Measurements from ENCODE around the gene LRRN2.

The LRRN2 gene

GRCh38 chr1:204664384-204664651 is 21.2 kb downstream of the LRRN2 start:
- H3K27ac Mint-ChIP-seq, result no peak overlapping the region
- no peak for DNase-seq (ENCODE audit: low spot score in 2 of 2)
- no peak overlapping the region for H3K4me3 Mint-ChIP-seq
- H3K9me3 Mint-ChIP-seq, result no peaks in the 10 kb centered on the region
- no peaks in the 10 kb centered on the region for H3K36me3 Mint-ChIP-seq
- ATAC-seq, result no peak
- no peaks in the 10 kb centered on the region for H3K4me1 Mint-ChIP-seq

- Mint-ChIP-seq H3K27ac (no peak overlapping the region), H3K4me3 (no peak overlapping the region), H3K4me1 (no peaks in the 10 kb centered on the region), H3K36me3 (no peaks in the 10 kb centered on the region), H3K9me3 (no peaks in the 10 kb centered on the region)
- no peak for ATAC-seq
- DNase-seq (ENCODE audit: low spot score in 2 of 2), result no peak
These were observed 21.7 kb downstream of the LRRN2 start for GRCh38 chr1:204663644-204664383.

GRCh38 chr1:204662530-204662929 is 23.0 kb downstream of the LRRN2 start:
- H3K4me1 Mint-ChIP-seq, result no peaks in the 10 kb centered on the region
- ATAC-seq (no peak), DNase-seq (ENCODE audit: low spot score in 2 of 2) (no peak)
- no peaks in the 10 kb centered on the region for H3K9me3 Mint-ChIP-seq
- no peak overlapping the region for H3K4me3 Mint-ChIP-seq
- no peak overlapping the region for H3K27ac Mint-ChIP-seq
- no peaks in the 10 kb centered on the region for H3K36me3 Mint-ChIP-seq

GRCh38 chr1:204660509-204660908 is 25.0 kb downstream of the LRRN2 start:
- H3K4me1 Mint-ChIP-seq, result no peaks in the 10 kb centered on the region
- no peak overlapping the region for H3K27ac Mint-ChIP-seq
- no peak overlapping the region for H3K4me3 Mint-ChIP-seq
- DNase-seq (ENCODE audit: low spot score in 2 of 2) (no peak), ATAC-seq (no peak)
- H3K36me3 Mint-ChIP-seq, result no peaks in the 10 kb centered on the region
- no peaks in the 10 kb centered on the region for H3K9me3 Mint-ChIP-seq

- Mint-ChIP-seq H3K4me3 (no peak overlapping the region), H3K27ac (no peak overlapping the region), H3K36me3 (no peaks in the 10 kb centered on the region), H3K9me3 (no peaks in the 10 kb centered on the region), H3K4me1 (no peaks in the 10 kb centered on the region)
- no peak for ATAC-seq
- no peak for DNase-seq (ENCODE audit: low spot score in 2 of 2)
These were observed 26.5 kb downstream of the LRRN2 start for GRCh38 chr1:204659056-204659455.

- no peaks in the 10 kb centered on the region for H3K9me3 Mint-ChIP-seq
- no peak for DNase-seq (ENCODE audit: low spot score in 2 of 2)
- no peak overlapping the region for H3K27ac Mint-ChIP-seq
- H3K4me1 Mint-ChIP-seq, result no peaks in the 10 kb centered on the region
- no peak overlapping the region for H3K4me3 Mint-ChIP-seq
- no peak for ATAC-seq
- no peaks in the 10 kb centered on the region for H3K36me3 Mint-ChIP-seq
These were observed 27.2 kb downstream of the LRRN2 start for GRCh38 chr1:204658295-204658694.

- no peaks in the 10 kb centered on the region for H3K4me1 Mint-ChIP-seq
- no peaks in the 10 kb centered on the region for H3K36me3 Mint-ChIP-seq
- DNase-seq (ENCODE audit: low spot score in 2 of 2) (no peak), ATAC-seq (no peak)
- no peak overlapping the region for H3K4me3 Mint-ChIP-seq
- H3K27ac Mint-ChIP-seq, result no peak overlapping the region
- H3K9me3 Mint-ChIP-seq, result no peaks in the 10 kb centered on the region
These were observed 31.8 kb downstream of the LRRN2 start for GRCh38 chr1:204653590-204654340.

- Mint-ChIP-seq H3K9me3 (no peaks in the 10 kb centered on the region), H3K4me1 (peaks cover 1% of the 10 kb centered on the region), H3K4me3 (no peak overlapping the region), H3K36me3 (no peaks in the 10 kb centered on the region), H3K27ac (no peak overlapping the region)
- DNase-seq (ENCODE audit: low spot score in 2 of 2) (no peak), ATAC-seq (no peak)
These were observed 33.0 kb downstream of the LRRN2 start for GRCh38 chr1:204652497-204652896.

- H3K9me3 Mint-ChIP-seq, result no peaks in the 10 kb centered on the region
- H3K4me1 Mint-ChIP-seq, result peaks cover 6% of the 10 kb centered on the region
- H3K4me3 Mint-ChIP-seq, result no peak overlapping the region
- H3K27ac Mint-ChIP-seq, result no peak overlapping the region
- no peaks in the 10 kb centered on the region for H3K36me3 Mint-ChIP-seq
- no peak for DNase-seq (ENCODE audit: low spot score in 2 of 2)
- ATAC-seq, result peak; percentile 9
These were observed 33.6 kb downstream of the LRRN2 start for GRCh38 chr1:204651843-204652421.

- ATAC-seq, result no peak
- no peak for DNase-seq (ENCODE audit: low spot score in 2 of 2)
- no peaks in the 10 kb centered on the region for H3K36me3 Mint-ChIP-seq
- H3K4me3 Mint-ChIP-seq, result no peak overlapping the region
- H3K4me1 Mint-ChIP-seq, result peaks cover 6% of the 10 kb centered on the region
- no peaks in the 10 kb centered on the region for H3K9me3 Mint-ChIP-seq
- no peak overlapping the region for H3K27ac Mint-ChIP-seq
These were observed 34.5 kb downstream of the LRRN2 start for GRCh38 chr1:204650911-204651570.

GRCh38 chr1:204649721-204650521 is 35.6 kb downstream of the LRRN2 start:
- DNase-seq (ENCODE audit: low spot score in 2 of 2) (no peak), ATAC-seq (no peak)
- peaks cover 6% of the 10 kb centered on the region for H3K4me1 Mint-ChIP-seq
- no peaks in the 10 kb centered on the region for H3K9me3 Mint-ChIP-seq
- H3K27ac Mint-ChIP-seq, result no peak overlapping the region
- no peaks in the 10 kb centered on the region for H3K36me3 Mint-ChIP-seq
- H3K4me3 Mint-ChIP-seq, result no peak overlapping the region

- H3K9me3 Mint-ChIP-seq, result no peaks in the 10 kb centered on the region
- DNase-seq (ENCODE audit: low spot score in 2 of 2) (no peak), ATAC-seq (no peak)
- no peaks in the 10 kb centered on the region for H3K36me3 Mint-ChIP-seq
- H3K27ac Mint-ChIP-seq, result no peak overlapping the region
- no peak overlapping the region for H3K4me3 Mint-ChIP-seq
- peaks cover 6% of the 10 kb centered on the region for H3K4me1 Mint-ChIP-seq
These were observed 37.0 kb downstream of the LRRN2 start for GRCh38 chr1:204648576-204648975.

- peaks cover 6% of the 10 kb centered on the region for H3K4me1 Mint-ChIP-seq
- ATAC-seq, result no peak
- no peaks in the 10 kb centered on the region for H3K9me3 Mint-ChIP-seq
- no peak overlapping the region for H3K27ac Mint-ChIP-seq
- no peak for DNase-seq (ENCODE audit: low spot score in 2 of 2)
- no peak overlapping the region for H3K4me3 Mint-ChIP-seq
- no peaks in the 10 kb centered on the region for H3K36me3 Mint-ChIP-seq
These were observed 37.8 kb downstream of the LRRN2 start for GRCh38 chr1:204647805-204648153.

GRCh38 chr1:204647114-204647804 is 38.3 kb downstream of the LRRN2 start:
- Mint-ChIP-seq H3K36me3 (no peaks in the 10 kb centered on the region), H3K27ac (no peak overlapping the region), H3K4me3 (no peak overlapping the region), H3K4me1 (peaks cover 6% of the 10 kb centered on the region), H3K9me3 (no peaks in the 10 kb centered on the region)
- no peak for ATAC-seq
- no peak for DNase-seq (ENCODE audit: low spot score in 2 of 2)

GRCh38 chr1:204645666-204646065 is 39.9 kb downstream of the LRRN2 start:
- Mint-ChIP-seq H3K27ac (no peak overlapping the region), H3K9me3 (no peaks in the 10 kb centered on the region), H3K4me3 (no peak overlapping the region), H3K4me1 (peaks cover 6% of the 10 kb centered on the region), H3K36me3 (no peaks in the 10 kb centered on the region)
- DNase-seq (ENCODE audit: low spot score in 2 of 2) (no peak), ATAC-seq (no peak)
